GM18951 (cell line): ENCODE measurements around the gene FYTTD1.

ENCODE experiments used
- POLR2A ChIP-seq: IDR thresholded peaks from 4 replicates; pipeline ENCODE4 v1.6.1; 2011; ENCODE audit warnings: mild to moderate bottlenecking; ENCODE audit not compliant: insufficient read length, insufficient read depth; ENCODE audit errors: extremely low read depth
- in situ Hi-C: fragments of 300-500 bp; cut with MboI; formaldehyde crosslinking; loops from one replicate; pipeline ENCODE4 v1.12.0; 2022; ENCODE audit warnings: low sequenced_read_pairs, mixed read lengths, inconsistent platforms; ENCODE audit not compliant: unreplicated experiment

The FYTTD1 gene

DNA sequence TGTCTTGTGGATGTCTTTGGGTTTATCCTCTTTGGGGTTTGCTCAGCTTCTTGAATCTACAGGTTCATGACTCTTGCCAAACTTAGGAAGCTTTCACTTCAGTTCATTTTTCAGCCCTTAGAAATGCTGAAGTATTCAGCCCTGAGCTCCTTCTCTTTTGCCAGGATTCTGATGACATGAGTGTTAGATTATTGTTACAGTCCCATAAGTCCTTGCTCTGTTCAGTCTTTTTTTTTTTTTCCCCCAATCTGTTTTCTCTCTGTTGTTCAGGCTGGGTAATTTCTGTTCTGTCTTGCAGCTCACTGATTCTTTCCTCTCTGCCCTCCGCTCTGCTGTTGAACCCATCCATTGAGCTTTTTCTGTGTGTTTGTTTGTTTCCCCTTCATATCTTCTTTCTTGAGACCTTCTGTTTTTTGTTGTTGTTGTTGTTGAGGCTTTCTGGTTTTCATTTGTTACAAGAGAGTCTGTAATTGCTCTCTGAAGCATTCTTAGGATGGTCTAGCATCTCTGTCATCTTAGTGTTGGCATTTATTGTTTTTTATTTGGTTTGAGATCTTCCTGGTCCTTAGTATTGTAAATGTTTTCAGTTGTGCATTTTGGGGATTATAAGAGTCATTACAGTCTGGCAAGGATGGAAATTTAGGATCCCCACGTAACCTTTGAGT is 59.8 kb downstream of the FYTTD1 start:
- in situ Hi-C loops: no loop called here
- no peak for TF ChIP-seq POLR2A

- in situ Hi-C loops: no loop called here
Measured at GRCh38 chr3:197810901-197811300, 61.2 kb downstream of the FYTTD1 start.

GRCh38 chr3:197811343-197811742 is 61.7 kb downstream of the FYTTD1 start:
- in situ Hi-C loops: no loop called here
- no peak for TF ChIP-seq POLR2A

More at GRCh38 chr3:197810901-197811300, 61.2 kb downstream of the FYTTD1 start:
- TF ChIP-seq POLR2A: no peak

GRCh38 chr3:197814372-197814771 is 64.7 kb downstream of the FYTTD1 start:
- in situ Hi-C loops: no loop called here
- no peak for TF ChIP-seq POLR2A

DNA sequence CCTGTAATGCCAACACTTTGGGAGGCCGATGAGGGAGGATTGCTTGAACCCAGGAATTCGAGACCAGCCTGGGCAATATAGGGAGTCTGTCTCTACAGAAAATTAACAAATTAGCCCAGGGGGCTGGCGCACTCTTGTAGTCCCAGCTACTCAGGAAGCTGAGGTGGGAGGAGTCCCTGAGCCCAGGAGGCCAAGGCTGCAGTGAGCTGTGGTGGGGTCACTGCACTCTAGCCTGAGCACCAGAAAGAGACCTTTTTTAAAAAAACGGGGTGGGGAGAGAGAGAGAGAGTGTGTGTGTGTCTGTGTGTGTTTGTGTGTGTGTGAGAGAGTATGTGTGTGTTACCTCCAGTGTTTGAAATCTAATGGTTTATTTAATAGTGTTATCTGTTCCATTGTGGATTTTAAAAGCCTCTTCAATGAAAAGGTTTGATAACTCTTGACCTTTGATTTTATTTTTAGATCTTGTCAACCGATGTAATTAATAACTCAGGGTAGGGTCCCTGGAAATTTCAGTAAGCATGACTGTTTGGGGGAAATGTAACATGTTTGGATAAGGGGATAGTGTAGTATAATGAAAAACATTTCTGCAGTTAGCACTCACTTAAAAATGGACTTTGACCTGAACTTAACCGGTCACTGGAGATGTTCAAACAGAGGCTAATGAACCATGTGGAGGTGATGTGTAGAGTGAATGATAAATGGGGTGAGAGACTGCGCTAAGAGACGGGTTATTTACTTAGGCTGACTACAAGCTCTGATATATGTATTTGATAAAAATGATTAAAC is 71.1 kb downstream of the FYTTD1 start:
- in situ Hi-C loops: no loop called here
- no peak for TF ChIP-seq POLR2A

DNA sequence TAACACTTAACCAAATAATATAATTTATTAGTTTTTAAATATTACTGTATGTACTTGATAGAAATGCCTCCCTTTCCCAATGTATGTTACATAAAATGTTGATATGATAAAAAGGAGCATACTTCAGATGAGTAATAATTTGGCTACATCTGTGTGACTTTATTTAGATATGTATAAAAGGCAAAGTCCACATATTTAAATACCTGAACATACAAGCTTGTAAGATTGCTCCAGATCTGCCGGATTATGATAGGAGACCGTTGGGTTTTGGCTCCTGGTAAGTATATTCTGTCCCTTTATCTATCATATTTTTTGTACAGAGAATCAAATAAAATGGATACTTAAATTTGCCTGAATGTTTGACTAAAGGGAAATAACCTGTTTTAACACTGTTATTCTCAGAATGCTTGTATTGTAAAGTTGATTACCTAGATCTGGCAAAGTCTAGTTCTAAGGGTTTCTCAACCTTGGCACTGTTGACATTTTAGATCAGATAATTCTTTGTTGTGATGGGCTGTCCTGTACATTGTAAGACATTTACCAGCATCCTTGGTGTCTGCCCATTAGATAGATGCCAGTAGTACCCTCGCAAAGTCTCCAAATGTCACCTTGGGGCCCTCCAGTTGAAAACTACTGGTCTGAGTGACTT is 79.8 kb downstream of the FYTTD1 start:
- in situ Hi-C loops: no loop called here
- TF ChIP-seq POLR2A: no peak

DNA sequence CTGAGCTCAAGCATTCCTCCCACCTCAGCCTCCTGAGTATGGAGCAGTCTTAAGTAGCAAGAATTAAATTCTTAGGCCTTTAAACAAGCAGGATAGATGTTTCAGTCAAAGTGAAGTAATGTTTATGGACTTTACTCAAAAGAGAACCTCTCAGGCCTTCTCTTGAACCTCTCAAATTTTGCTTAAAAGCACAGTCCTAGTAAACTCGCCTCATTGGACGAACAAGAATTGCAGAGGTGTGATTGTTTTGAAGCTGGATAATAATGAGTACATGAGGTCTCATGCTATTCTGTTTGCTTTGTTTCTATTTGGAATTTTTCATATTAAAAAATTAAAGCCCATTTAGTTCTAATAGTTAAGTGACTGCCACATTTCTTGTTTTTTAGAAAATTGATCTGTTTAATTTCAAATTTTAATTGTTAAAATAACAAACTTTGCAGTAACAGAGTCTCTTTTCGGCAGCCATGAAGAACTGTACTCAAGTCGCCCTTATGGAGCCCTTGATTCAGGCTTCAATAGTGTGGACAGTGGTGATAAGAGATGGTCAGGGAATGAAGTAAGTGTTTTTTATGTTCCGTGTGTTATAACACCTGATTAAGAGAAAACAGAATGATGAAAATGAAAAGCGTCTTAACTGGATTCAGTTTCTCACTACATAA is 80.8 kb downstream of the FYTTD1 start:
- TF ChIP-seq POLR2A: no peak
- in situ Hi-C loops: no loop called here

GRCh38 chr3:197830967-197831313 is 81.3 kb downstream of the FYTTD1 start:
- in situ Hi-C loops: no loop called here
- no peak for TF ChIP-seq POLR2A

DNA sequence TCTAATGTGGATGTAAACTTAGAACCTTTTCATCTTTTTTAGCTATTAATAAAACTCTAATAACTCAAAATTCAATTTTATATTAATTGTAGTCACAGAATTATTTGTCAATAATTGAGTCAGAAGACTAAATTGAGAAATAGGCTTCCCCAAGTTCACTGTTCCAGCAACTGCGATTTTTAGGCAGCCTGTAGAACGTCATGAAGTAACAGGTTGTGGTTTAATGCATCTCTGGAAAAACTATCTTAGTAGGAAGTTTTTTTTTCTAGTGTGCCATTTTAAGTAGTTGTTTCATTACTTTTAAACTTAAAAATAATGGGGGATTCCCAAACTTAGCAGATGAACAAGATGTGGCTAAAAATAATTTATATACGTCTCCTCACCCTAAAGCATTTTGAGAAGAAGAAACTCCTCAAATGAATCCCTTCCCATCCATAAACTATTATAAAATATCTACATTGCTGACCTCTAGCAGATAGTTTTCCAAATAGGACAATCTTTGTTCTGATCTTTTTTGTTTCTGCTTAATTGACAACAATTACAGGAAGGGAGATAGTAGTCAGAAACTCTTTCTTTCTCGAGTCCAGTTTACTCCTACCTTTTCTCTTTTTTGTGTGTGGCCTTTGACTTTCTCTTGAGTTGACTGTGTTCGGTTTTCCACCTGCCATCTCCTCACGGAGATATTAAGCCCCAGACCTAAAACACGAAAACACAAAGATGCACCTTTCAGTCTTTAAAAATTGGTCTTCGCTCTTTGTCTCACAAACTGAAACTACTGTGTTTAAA is 84.4 kb downstream of the FYTTD1 start:
- TF ChIP-seq POLR2A: no peak
- in situ Hi-C loops: no loop called here

GRCh38 chr3:197835509-197835908 is 85.8 kb downstream of the FYTTD1 start:
- in situ Hi-C loops: no loop called here
- no peak for TF ChIP-seq POLR2A

DNA sequence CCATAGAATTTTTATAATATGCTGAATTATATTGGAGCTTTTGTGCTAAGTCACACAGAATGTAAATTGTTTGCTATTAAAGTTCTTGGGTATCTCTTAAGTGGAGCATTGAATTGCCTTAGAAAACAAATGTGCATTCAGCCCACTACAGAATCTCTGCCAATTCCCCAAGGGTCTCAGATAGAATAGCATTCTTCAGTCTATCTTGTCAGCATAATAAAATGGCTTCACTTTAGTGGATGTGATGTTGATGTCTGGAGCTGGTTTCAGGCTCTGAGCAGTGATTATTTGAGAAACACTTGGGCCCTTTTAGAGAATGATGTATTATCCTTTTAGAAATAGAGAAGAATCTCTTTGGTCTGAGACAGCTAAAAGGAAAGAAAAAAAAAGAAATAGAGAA is 86.6 kb downstream of the FYTTD1 start:
- in situ Hi-C loops: no loop called here
- TF ChIP-seq POLR2A: no peak
